PC-3 (cell line): ENCODE measurements around the gene NAT16. TPM values are rescaled to one million over a fixed set of nuclear protein-coding genes. Genes with fewer than 3 reads are reported as not detected.

Experiments used
- ATAC-seq: fragments of 200-7000 bp; cut with Tn5 transposase; 2 replicates; pipeline ENCODE4 v1.9.1; 2020; ENCODE audit warnings: mild to moderate bottlenecking, moderate library complexity
- BruUV-seq: library from RNA; stranded (reverse); fragments of 400-500 nt; replicated peaks from 2 replicates; lab custom pipeline; 2021; lab: Mats Ljungman, UMichigan
- CTCF ChIA-PET: fragments of 300-600 bp; sonication (Branson Sonifier 250); formaldehyde crosslinking; loops from one replicate; lab custom pipeline; 2022; ENCODE audit warnings: antibody characterized with exemption; lab: Charles Lee
- POLR2A ChIA-PET: fragments of 300-600 bp; sonication (Branson Sonifier 250); formaldehyde crosslinking; loops from one replicate; lab custom pipeline; 2022; ENCODE audit warnings: antibody characterized with exemption; ENCODE audit not compliant: unreplicated experiment; lab: Charles Lee
- DNase-seq: peaks from one replicate; pipeline ENCODE4 v3.0.0-alpha.2; 2015
- H2AFZ ChIP-seq: fragments of 300-600 bp; sonication (generic); 2 replicates; pipeline ENCODE4 v1.6.0; 2016; ENCODE audit warnings: antibody characterized with exemption, low read length
- H3F3A ChIP-seq: fragments of 300-600 bp; sonication (generic); one replicate; pipeline ENCODE4 v1.6.0; 2017; ENCODE audit warnings: antibody characterized with exemption, low read length, control low read depth, mild to moderate bottlenecking; ENCODE audit not compliant: unreplicated experiment
- H3K27ac ChIP-seq: fragments of 300-600 bp; sonication (generic); 2 replicates; pipeline ENCODE4 v1.5.1; 2016; ENCODE audit warnings: mild to moderate bottlenecking, low read length
- H3K27me3 ChIP-seq: fragments of 300-600 bp; sonication (generic); 2 replicates; pipeline ENCODE4 v1.6.1; 2016; ENCODE audit warnings: low read length, mixed read lengths
- H3K36me3 ChIP-seq: fragments of 300-600 bp; sonication (generic); 2 replicates; pipeline ENCODE4 v1.6.1; 2016; ENCODE audit warnings: low read depth, mixed run types, low read length, mixed read lengths
- H3K4me1 ChIP-seq: fragments of 300-600 bp; sonication (generic); 2 replicates; pipeline ENCODE4 v1.5.1; 2016; ENCODE audit warnings: low read length; ENCODE audit not compliant: insufficient read depth
- H3K4me2 ChIP-seq: fragments of 300-600 bp; sonication (generic); 2 replicates; pipeline ENCODE4 v1.6.0; 2016; ENCODE audit warnings: low read length
- H3K4me3 ChIP-seq: fragments of 300-600 bp; sonication (generic); 2 replicates; pipeline ENCODE4 v1.5.1; 2016; ENCODE audit warnings: mild to moderate bottlenecking, low read length, mixed read lengths
- H3K79me2 ChIP-seq: fragments of 300-600 bp; sonication (generic); 2 replicates; pipeline ENCODE4 v1.6.1; 2017; ENCODE audit warnings: low read length, mixed read lengths
- H3K9ac ChIP-seq: fragments of 300-600 bp; sonication (generic); 2 replicates; pipeline ENCODE4 v1.6.0; 2016; ENCODE audit warnings: mild to moderate bottlenecking, low read length
- H3K9me2 ChIP-seq: fragments of 300-600 bp; sonication (generic); replicated peaks from 2 replicates; pipeline ENCODE4 v1.6.1; 2016; ENCODE audit warnings: mixed run types, low read length, mixed read lengths
- H3K9me3 ChIP-seq: fragments of 300-600 bp; sonication (generic); 2 replicates; pipeline ENCODE4 v1.6.1; 2016; ENCODE audit warnings: low read length, mixed read lengths
- H4K20me1 ChIP-seq: fragments of 300-600 bp; sonication (generic); 2 replicates; pipeline ENCODE4 v1.6.1; 2016; ENCODE audit warnings: low read length, mixed read lengths
- EZH2 ChIP-seq: fragments of 300-600 bp; sonication (generic); IDR thresholded peaks from one replicate; pipeline ENCODE4 v1.6.1; 2017; ENCODE audit warnings: antibody characterized with exemption, mild to moderate bottlenecking, low read length; ENCODE audit not compliant: unreplicated experiment
- EZH2phosphoT487 ChIP-seq: fragments of 300-600 bp; sonication (generic); IDR thresholded peaks from 2 replicates; pipeline ENCODE4 v1.6.1; 2018; ENCODE audit warnings: mild to moderate bottlenecking, antibody characterized with exemption, low read length, borderline replicate concordance
- intact Hi-C: fragments of 100-400 bp; cut with micrococcal nuclease; formaldehyde crosslinking; loops from 2 replicates; pipeline ENCODE4 v1.9.0; 2023
- total RNA-seq: library from RNA; depleted of rRNA; stranded (reverse); fragments of >200 nt; gene quantifications from 2 replicates; pipeline ENCODE4 v1.2.3, GENCODE V29; 2014
- TF ChIP-seq, protein P1 (sequence below): fragments of 300-600 bp; sonication (generic); conservative IDR thresholded peaks from 2 replicates; pipeline ENCODE4 v1.5.1; 2017; ENCODE audit warnings: antibody characterized with exemption, low read depth, mild to moderate bottlenecking, low read length

NAT16 gene
- total RNA-seq, 1 experiment from 2014 or later: 0.26 TPM

DNA sequence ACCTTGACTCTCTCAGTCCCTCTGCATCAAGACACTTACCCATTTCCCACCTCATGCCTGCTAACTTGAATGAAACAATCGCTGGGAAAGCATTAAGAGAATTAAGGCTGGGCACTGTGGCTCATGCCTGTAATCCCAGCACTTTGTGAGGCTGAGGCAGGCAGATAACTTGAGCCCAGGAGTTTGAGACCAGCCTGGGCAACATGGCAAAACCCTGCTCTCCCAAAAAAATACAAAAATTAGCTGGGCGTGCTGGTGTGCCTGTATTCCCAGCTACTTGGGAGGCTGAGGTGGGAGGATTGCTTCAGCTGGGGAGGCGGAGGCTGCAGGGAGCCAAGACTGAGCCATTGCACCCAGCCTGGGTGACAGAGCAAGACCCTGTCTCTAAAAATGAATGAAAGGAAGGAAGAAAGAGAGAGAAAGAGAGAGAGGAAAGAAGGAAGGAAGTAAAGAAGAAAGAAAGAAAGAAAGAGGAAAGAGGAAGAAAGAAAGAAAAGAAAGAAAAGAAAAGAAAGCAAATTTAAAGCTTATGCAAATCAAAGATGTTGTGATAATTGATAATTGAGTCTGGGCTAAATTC lies 52.5 kb downstream of the NAT16 start:
- peak overlapping the region; percentile 52 for H3K4me3 ChIP-seq
- ATAC-seq (no peak), DNase-seq (no peak)
- no peaks in the 10 kb centered on the region for H3F3A ChIP-seq
- no peaks in the 10 kb centered on the region for H3K27me3 ChIP-seq
- H3K9me2 ChIP-seq: no peaks in the 10 kb centered on the region
- H3K9me3 ChIP-seq: no peaks in the 10 kb centered on the region
- CTCF ChIA-PET: no interaction called here
- H3K4me2 ChIP-seq: peak overlapping the region; percentile 61
- no peaks in the 10 kb centered on the region for H4K20me1 ChIP-seq
- POLR2A ChIA-PET: interaction anchor here (0.6 kb wide), 1 partner anchor 9 kb away, joined by 5 read pairs; no protein-coding TSS in a partner anchor
- no peak overlapping the region for H3K27ac ChIP-seq
- H2AFZ ChIP-seq: no peak overlapping the region
- intact Hi-C loops: no loop called here
- no peaks in the 10 kb centered on the region for H3K79me2 ChIP-seq
- H3K4me1 ChIP-seq: peaks cover 32% of the 10 kb centered on the region
- no peak for TF ChIP-seq EZH2
- TF ChIP-seq, protein P1, sequence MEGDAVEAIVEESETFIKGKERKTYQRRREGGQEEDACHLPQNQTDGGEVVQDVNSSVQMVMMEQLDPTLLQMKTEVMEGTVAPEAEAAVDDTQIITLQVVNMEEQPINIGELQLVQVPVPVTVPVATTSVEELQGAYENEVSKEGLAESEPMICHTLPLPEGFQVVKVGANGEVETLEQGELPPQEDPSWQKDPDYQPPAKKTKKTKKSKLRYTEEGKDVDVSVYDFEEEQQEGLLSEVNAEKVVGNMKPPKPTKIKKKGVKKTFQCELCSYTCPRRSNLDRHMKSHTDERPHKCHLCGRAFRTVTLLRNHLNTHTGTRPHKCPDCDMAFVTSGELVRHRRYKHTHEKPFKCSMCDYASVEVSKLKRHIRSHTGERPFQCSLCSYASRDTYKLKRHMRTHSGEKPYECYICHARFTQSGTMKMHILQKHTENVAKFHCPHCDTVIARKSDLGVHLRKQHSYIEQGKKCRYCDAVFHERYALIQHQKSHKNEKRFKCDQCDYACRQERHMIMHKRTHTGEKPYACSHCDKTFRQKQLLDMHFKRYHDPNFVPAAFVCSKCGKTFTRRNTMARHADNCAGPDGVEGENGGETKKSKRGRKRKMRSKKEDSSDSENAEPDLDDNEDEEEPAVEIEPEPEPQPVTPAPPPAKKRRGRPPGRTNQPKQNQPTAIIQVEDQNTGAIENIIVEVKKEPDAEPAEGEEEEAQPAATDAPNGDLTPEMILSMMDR: no peak
- no peak for TF ChIP-seq EZH2phosphoT487
- H3K9ac ChIP-seq: peak overlapping the region; percentile 11; the same call in 1 of the 2 replicates
- H3K36me3 ChIP-seq: no peaks in the 10 kb centered on the region
- TSS peak; percentile 85 for BruUV-seq

DNA sequence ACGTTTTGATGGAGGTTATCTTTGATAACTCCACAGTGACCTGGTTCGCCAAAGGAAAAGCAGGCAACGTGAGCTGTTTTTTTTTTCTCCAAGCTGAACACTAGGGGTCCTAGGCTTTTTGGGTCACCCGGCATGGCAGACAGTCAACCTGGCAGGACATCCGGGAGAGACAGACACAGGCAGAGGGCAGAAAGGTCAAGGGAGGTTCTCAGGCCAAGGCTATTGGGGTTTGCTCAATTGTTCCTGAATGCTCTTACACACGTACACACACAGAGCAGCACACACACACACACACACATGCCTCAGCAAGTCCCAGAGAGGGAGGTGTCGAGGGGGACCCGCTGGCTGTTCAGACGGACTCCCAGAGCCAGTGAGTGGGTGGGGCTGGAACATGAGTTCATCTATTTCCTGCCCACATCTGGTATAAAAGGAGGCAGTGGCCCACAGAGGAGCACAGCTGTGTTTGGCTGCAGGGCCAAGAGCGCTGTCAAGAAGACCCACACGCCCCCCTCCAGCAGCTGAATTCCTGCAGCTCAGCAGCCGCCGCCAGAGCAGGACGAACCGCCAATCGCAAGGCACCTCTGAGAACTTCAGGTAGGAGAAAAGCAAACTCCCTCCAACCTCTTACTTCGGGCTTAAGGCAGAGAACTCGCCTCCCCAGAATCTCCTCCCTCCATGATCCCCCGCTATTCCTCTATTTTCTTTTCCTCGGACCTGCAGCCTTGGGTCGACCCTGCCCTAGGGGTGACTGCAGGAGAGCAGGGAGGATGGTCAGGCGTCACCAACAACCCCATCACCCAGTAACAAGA lies 53.2 kb downstream of the NAT16 start, which contains the start of gene SERPINE1:
TSS of gene SERPINE1 (plus strand) at position 454 of the 809 bp plus-strand sequence. CDS start 1,290 bp downstream, outside the sequence.
- Histone ChIP-seq H3K36me3 (no peaks in the 10 kb centered on the region), H3K4me1 (peaks cover 39% of the 10 kb centered on the region), H3K27ac (0 out of 2 replicates have a peak within 1 kb of the TSS, but pooled peaks have one; percentile 21), H2AFZ (0 out of 2 replicates have a peak within 1 kb of the TSS, but pooled peaks have one; percentile 44), H3F3A (no peaks in the 10 kb centered on the region), H3K4me3 (peak within 1 kb of the TSS; percentile 52), H3K4me2 (peak within 1 kb of the TSS; percentile 61), H3K9ac (peak within 1 kb of the TSS; percentile 11; the same call in 1 of the 2 replicates), H3K79me2 (no peaks in the 10 kb centered on the region), H3K9me3 (no peaks in the 10 kb centered on the region), H3K9me2 (no peaks in the 10 kb centered on the region), H4K20me1 (no peaks in the 10 kb centered on the region), H3K27me3 (no peaks in the 10 kb centered on the region)
- DNase-seq: peak; percentile 62
- TF ChIP-seq EZH2phosphoT487 (no peak), EZH2 (no peak)
- TF ChIP-seq, protein P1: 0 out of 2 replicates have a peak, but pooled peaks have one; percentile 20
- BruUV-seq: no TSS peak
- intact Hi-C loops: no loop called here
- CTCF ChIA-PET: no interaction called here
- POLR2A ChIA-PET: no interaction called here
- peak; percentile 59 for ATAC-seq
